GM23338 (cell line): Measurements from ENCODE around the gene GUCD1. TPM values are rescaled to one million over a fixed set of nuclear protein-coding genes. Genes with fewer than 3 reads are reported as not detected.

Experiments
- ATAC-seq: fragments of 200-7000 bp; cut with Tn5 transposase; 3 replicates; pipeline ENCODE4 v1.9.1; 2020
- DNase-seq: peaks from one replicate; pipeline ENCODE4 v3.0.0-alpha.2; 2015; ENCODE audit warnings: low spot score
- H2AFZ ChIP-seq: fragments of 200-600 bp; sonication (generic); 2 replicates; pipeline ENCODE4 v1.8.0; 2016; ENCODE audit warnings: antibody characterized with exemption, mild to moderate bottlenecking, moderate library complexity
- H3F3A ChIP-seq: fragments of 200-600 bp; sonication (generic); replicated peaks from 2 replicates; pipeline ENCODE4 v1.8.0; 2017; ENCODE audit warnings: antibody characterized with exemption, mixed run types, low read depth
- H3K27ac ChIP-seq: fragments of 200-600 bp; sonication (generic); 2 replicates; pipeline ENCODE4 v1.6.1; 2016; ENCODE audit warnings: low read depth
- H3K27me3 ChIP-seq: fragments of 200-600 bp; sonication (generic); 2 replicates; pipeline ENCODE4 v1.8.0; 2016; ENCODE audit warnings: mild to moderate bottlenecking, mixed run types, moderate library complexity; ENCODE audit not compliant: insufficient read depth
- H3K36me3 ChIP-seq: fragments of 200-600 bp; sonication (generic); 2 replicates; pipeline ENCODE4 v1.8.0; 2016; ENCODE audit warnings: mild to moderate bottlenecking; ENCODE audit not compliant: insufficient read depth
- H3K4me1 ChIP-seq: fragments of 200-600 bp; sonication (generic); 2 replicates; pipeline ENCODE4 v1.8.0; 2016; ENCODE audit warnings: mild to moderate bottlenecking, moderate library complexity; ENCODE audit not compliant: insufficient read depth
- H3K4me2 ChIP-seq: fragments of 200-600 bp; sonication (generic); 2 replicates; pipeline ENCODE4 v1.7.1; 2017; ENCODE audit warnings: mixed run types
- H3K4me3 ChIP-seq: fragments of 200-600 bp; sonication (generic); 2 replicates; pipeline ENCODE4 v1.6.1; 2016; ENCODE audit warnings: mixed run types
- H3K79me2 ChIP-seq: fragments of 200-600 bp; sonication (generic); replicated peaks from 2 replicates; pipeline ENCODE4 v1.8.0; 2017; ENCODE audit warnings: mild to moderate bottlenecking; ENCODE audit not compliant: insufficient read depth
- H3K9me2 ChIP-seq: fragments of 200-600 bp; sonication (generic); 2 replicates; pipeline ENCODE4 v1.8.0; 2017; ENCODE audit not compliant: insufficient read depth
- H4K20me1 ChIP-seq: fragments of 200-600 bp; sonication (generic); replicated peaks from 2 replicates; pipeline ENCODE4 v1.8.0; 2017; ENCODE audit warnings: mild to moderate bottlenecking; ENCODE audit not compliant: insufficient read depth
- H3K27ac Mint-ChIP-seq: 2 replicates; pipeline ENCODE4 v1.8.0; 2020; ENCODE audit warnings: inconsistent platforms, mild to moderate bottlenecking, moderate library complexity, mixed read lengths
- H3K27me3 Mint-ChIP-seq: 3 replicates; pipeline ENCODE4 v1.8.0; 2022; ENCODE audit warnings: low read depth, mild to moderate bottlenecking, moderate library complexity, mixed read lengths, inconsistent platforms; ENCODE audit not compliant: insufficient read depth, poor library complexity
- H3K36me3 Mint-ChIP-seq: 3 replicates; pipeline ENCODE4 v1.8.0; 2021; ENCODE audit warnings: low read depth, mild to moderate bottlenecking, inconsistent platforms, moderate library complexity, mixed read lengths
- H3K4me1 Mint-ChIP-seq: 3 replicates; pipeline ENCODE4 v1.8.0; 2020; ENCODE audit warnings: mild to moderate bottlenecking, inconsistent platforms, mixed read lengths
- H3K4me3 Mint-ChIP-seq: 3 replicates; pipeline ENCODE4 v1.8.0; 2021; ENCODE audit warnings: moderate library complexity, mild to moderate bottlenecking, inconsistent platforms, mixed read lengths
- H3K9me3 Mint-ChIP-seq: 3 replicates; pipeline ENCODE4 v1.8.0; 2020; ENCODE audit warnings: moderate library complexity, mild to moderate bottlenecking, inconsistent platforms, mixed read lengths
- CREB1 ChIP-seq: fragments of 250-450 bp; sonication (Bioruptor Pico); IDR thresholded peaks from 2 replicates; pipeline ENCODE4 v1.5.0; 2020; ENCODE audit warnings: low read depth, mild to moderate bottlenecking, moderate library complexity
- CTCF ChIP-seq, 2 experiments: fragments of 200-600 bp in 1 of 2; sonication (generic) in 1 of 2; conservative IDR thresholded peaks; 2 replicates each; pipeline versions ENCODE4 v1.5.1 to v1.6.1; 2016 to 2017; ENCODE audit warnings: antibody characterized with exemption in 2 of 2, low read depth in 2 of 2, mild to moderate bottlenecking in 2 of 2, moderate library complexity in 1 of 2
- EZH2 ChIP-seq: fragments of 200-600 bp; sonication (generic); IDR thresholded peaks from one replicate; pipeline ENCODE4 v1.8.0; 2017; ENCODE audit warnings: antibody characterized with exemption, mild to moderate bottlenecking, low read depth; ENCODE audit not compliant: unreplicated experiment
- EZH2phosphoT487 ChIP-seq: fragments of 200-600 bp; sonication (generic); IDR thresholded peaks from one replicate; pipeline ENCODE4 v1.8.1; 2018; ENCODE audit warnings: antibody characterized with exemption; ENCODE audit not compliant: unreplicated experiment
- JUNB ChIP-seq: IDR thresholded peaks from one replicate; pipeline ENCODE4 v1.6.1; 2016; ENCODE audit warnings: antibody characterized with exemption; ENCODE audit not compliant: unreplicated experiment
- NANOG ChIP-seq: IDR thresholded peaks from 2 replicates; pipeline ENCODE4 v1.6.1; 2016; ENCODE audit warnings: antibody characterized with exemption, borderline replicate concordance
- POLR2AphosphoS5 ChIP-seq: IDR thresholded peaks from 2 replicates; pipeline ENCODE4 v1.6.1; 2016; ENCODE audit warnings: antibody characterized with exemption, low read depth
- STAT1 ChIP-seq: IDR thresholded peaks from one replicate; pipeline ENCODE4 v1.6.1; 2016; ENCODE audit warnings: antibody characterized with exemption; ENCODE audit not compliant: unreplicated experiment
- ZNF114 ChIP-seq: fragments of 250-450 bp; sonication (Bioruptor Pico); IDR thresholded peaks from 2 replicates; pipeline ENCODE4 v1.5.0; 2020; ENCODE audit warnings: mild to moderate bottlenecking, moderate library complexity
- ZNF331 ChIP-seq: fragments of 250-450 bp; sonication (Bioruptor Pico); IDR thresholded peaks from 2 replicates; pipeline ENCODE4 v1.5.0; 2020; ENCODE audit warnings: low read depth, mild to moderate bottlenecking, moderate library complexity
- ZNF462 ChIP-seq: fragments of 250-450 bp; sonication (Bioruptor Pico); IDR thresholded peaks from 2 replicates; pipeline ENCODE4 v1.5.0; 2020; ENCODE audit warnings: mild to moderate bottlenecking, moderate library complexity
- polyA plus RNA-seq: library from polyadenylated mRNA; unstranded; fragments of >200 nt; fragmentation: Nextera tagmentation; extraction: Ambion mirVana; gene quantifications from 2 replicates; pipeline ENCODE4 v1.2.1, GENCODE V29; 2016
- total RNA-seq: library from RNA; depleted of rRNA; stranded (reverse); fragments of >200 nt; shearing (Covaris generic); gene quantifications from 2 replicates; pipeline ENCODE4 v1.2.3, GENCODE V29; 2014
- TF ChIP-seq, protein P1 (sequence below): IDR thresholded peaks from one replicate; pipeline ENCODE4 v1.6.1; 2018; ENCODE audit warnings: antibody characterized with exemption; ENCODE audit not compliant: unreplicated experiment
- TF ChIP-seq, protein P2 (sequence below): IDR thresholded peaks from 2 replicates; pipeline ENCODE4 v1.6.1; 2016; ENCODE audit warnings: antibody characterized with exemption

Gene GUCD1
- total and polyA plus RNA-seq, 2 experiments from 2014 or later: 39.0 to 106 TPM

DNA sequence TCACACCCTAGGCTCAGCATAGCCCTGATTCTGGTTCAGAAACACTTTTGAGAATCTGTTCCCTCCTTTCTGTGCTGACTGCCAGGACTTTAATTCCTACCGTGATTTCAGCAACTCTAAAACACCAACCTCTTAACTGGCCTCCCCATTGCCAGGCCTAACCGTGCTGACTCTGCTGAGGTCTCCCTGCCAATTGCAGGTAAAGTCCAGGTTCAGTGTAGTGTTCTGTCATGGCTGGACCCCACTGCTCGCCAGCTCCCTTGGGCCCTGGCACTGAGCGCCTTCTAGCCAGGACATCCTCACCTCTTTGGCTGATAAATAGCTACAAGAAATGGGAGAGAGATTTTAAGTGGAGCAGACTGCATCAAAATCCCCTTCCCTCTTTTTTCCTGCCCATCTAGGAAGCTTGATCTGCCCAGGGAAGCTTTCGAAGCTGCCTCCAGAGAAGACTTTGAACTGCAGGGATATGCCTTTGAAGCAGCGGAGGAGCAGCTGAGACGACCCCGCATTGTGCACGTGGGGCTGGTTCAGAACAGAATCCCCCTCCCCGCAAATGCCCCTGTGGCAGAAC lies 55.1 kb downstream of the GUCD1 start:
- Mint-ChIP-seq H3K36me3 (peaks cover 6% of the 10 kb centered on the region; the same call in 2 of the 3 replicates), H3K27me3 (peaks cover 20% of the 10 kb centered on the region), H3K4me3 (no peak overlapping the region), H3K27ac (no peak overlapping the region), H3K9me3 (peaks cover 12% of the 10 kb centered on the region; the same call in 2 of the 3 replicates), H3K4me1 (peaks cover 7% of the 10 kb centered on the region; the same call in 2 of the 3 replicates)
- TF ChIP-seq ZNF331 (CRISPR knock-in tag) (no peak), POLR2AphosphoS5 (no peak), EZH2 (no peak), CTCF (conservative IDR thresholded peaks at IDR 0.05; ENCODE audit: low read depth in 2 of 2) (no peak), NANOG (no peak), JUNB (no peak), CREB1 (CRISPR knock-in tag) (no peak), EZH2phosphoT487 (no peak), ZNF114 (CRISPR knock-in tag) (no peak), ZNF462 (CRISPR knock-in tag) (no peak), STAT1 (no peak)
- TF ChIP-seq, protein P1, sequence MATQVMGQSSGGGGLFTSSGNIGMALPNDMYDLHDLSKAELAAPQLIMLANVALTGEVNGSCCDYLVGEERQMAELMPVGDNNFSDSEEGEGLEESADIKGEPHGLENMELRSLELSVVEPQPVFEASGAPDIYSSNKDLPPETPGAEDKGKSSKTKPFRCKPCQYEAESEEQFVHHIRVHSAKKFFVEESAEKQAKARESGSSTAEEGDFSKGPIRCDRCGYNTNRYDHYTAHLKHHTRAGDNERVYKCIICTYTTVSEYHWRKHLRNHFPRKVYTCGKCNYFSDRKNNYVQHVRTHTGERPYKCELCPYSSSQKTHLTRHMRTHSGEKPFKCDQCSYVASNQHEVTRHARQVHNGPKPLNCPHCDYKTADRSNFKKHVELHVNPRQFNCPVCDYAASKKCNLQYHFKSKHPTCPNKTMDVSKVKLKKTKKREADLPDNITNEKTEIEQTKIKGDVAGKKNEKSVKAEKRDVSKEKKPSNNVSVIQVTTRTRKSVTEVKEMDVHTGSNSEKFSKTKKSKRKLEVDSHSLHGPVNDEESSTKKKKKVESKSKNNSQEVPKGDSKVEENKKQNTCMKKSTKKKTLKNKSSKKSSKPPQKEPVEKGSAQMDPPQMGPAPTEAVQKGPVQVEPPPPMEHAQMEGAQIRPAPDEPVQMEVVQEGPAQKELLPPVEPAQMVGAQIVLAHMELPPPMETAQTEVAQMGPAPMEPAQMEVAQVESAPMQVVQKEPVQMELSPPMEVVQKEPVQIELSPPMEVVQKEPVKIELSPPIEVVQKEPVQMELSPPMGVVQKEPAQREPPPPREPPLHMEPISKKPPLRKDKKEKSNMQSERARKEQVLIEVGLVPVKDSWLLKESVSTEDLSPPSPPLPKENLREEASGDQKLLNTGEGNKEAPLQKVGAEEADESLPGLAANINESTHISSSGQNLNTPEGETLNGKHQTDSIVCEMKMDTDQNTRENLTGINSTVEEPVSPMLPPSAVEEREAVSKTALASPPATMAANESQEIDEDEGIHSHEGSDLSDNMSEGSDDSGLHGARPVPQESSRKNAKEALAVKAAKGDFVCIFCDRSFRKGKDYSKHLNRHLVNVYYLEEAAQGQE: no peak
- TF ChIP-seq, protein P2, sequence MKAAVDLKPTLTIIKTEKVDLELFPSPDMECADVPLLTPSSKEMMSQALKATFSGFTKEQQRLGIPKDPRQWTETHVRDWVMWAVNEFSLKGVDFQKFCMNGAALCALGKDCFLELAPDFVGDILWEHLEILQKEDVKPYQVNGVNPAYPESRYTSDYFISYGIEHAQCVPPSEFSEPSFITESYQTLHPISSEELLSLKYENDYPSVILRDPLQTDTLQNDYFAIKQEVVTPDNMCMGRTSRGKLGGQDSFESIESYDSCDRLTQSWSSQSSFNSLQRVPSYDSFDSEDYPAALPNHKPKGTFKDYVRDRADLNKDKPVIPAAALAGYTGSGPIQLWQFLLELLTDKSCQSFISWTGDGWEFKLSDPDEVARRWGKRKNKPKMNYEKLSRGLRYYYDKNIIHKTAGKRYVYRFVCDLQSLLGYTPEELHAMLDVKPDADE: no peak
- Histone ChIP-seq H3K4me2 (no peak overlapping the region), H3F3A (no peaks in the 10 kb centered on the region), H3K27ac (no peak overlapping the region), H3K9me2 (no peaks in the 10 kb centered on the region), H3K4me3 (no peak overlapping the region), H3K27me3 (peaks cover 22% of the 10 kb centered on the region), H2AFZ (0 out of 2 replicates have a peak overlapping the region, but pooled peaks have one; percentile 52), H3K4me1 (no peaks in the 10 kb centered on the region), H4K20me1 (no peaks in the 10 kb centered on the region; the same call in 1 of the 2 replicates), H3K79me2 (no peaks in the 10 kb centered on the region), H3K36me3 (no peaks in the 10 kb centered on the region; the same call in 1 of the 2 replicates)
- no peak for ATAC-seq
- DNase-seq: no peak
